NCI-H69 (cell line): ENCODE data around the gene TENM3.

Experiments
- DNase-seq: peaks from one replicate; lab custom pipeline; 2025; lab: John Stamatoyannopoulos, UW

Gene TENM3

DNA sequence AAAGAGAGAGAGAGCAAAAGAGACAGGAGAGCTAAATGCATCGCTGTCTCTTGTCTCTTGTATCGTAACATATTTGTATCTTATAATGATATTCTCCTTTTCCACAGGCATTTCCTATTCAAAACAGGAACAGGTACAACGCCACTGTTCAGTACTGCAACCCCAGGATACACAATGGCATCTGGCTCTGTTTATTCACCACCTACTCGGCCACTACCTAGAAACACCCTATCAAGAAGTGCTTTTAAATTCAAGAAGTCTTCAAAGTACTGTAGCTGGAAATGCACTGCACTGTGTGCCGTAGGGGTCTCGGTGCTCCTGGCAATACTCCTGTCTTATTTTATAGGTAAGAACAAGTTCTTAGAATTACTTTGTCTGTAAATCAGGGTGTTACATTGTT lies 385.3 kb downstream of the TENM3 start:
- DNase-seq: no peak

DNA sequence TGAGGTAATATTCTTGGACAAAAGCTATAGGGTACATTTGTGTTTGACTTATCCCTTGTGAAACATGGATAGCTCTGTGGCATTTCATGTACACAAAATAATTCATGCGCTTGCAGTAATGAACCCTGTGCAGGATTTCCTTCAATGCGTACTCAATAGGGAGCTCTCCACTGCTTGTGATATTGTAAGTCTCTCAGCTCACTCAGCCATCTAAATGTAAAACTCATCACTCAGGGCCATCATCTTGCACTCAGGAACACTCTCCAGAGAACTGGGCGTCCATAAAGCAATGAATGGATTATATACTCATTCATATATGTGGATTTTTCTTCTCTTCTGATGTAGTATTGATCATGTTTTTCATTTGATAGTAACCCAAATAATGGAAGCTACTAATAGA lies 385.9 kb downstream of the TENM3 start:
- no peak for DNase-seq

DNA sequence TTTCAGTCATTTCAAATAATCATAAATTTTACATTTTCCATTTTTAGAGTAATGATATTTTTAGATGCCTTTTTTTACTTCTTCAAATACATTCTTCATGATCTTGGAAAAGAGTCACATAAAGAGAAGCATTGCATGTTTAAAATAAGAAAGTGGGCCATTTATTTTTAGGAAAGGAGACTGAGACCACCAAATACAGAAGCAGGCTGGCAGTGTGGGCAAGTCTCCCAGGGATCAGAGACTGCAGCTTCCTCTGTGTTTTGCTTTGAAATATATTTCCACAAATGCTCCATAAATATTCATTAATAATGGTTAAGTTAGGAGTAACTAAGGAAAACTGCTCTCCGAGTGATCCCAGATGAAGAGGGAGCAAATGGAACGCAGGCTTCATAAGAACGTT lies 397.3 kb downstream of the TENM3 start:
- no peak for DNase-seq

DNA sequence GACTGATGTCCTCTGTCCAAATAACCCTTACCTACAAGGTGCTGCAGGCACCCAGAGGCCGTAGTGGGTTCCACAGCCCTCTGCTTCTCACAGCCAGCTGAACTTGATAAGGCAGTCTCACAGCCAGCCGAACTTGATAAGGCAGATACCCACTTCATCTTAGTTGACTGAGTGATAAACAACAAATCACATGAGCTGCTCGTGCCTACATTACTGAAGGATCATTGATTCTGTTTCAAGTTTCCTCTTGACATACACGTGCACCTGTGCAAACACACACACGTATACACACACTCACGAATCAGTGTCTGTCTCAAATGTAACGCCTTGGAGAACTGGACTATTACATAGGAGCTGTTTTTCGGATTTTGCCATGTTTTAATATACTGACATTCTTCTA lies 397.7 kb downstream of the TENM3 start:
- peak; percentile 53 for DNase-seq

DNA sequence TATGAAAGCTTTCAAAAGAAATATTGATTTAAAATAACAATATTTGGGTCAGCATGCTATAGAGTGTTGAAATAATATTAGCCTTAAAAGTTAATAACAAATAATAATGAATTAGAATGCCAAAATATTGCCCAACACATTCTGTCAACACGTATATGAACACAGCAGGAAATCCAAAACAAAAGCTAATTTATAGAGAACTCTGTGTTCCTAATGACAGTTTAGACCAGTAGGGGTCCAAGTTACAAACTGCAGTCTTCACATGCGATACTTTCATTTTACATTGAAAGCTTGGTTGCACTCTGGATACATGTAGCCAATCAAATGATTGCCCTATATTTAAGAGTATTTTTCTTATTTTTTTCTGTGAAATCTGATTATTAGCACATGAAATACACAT lies 399.6 kb downstream of the TENM3 start:
- DNase-seq: peak; percentile 60

- DNase-seq: peak; percentile 75
These were observed 400.8 kb downstream of the TENM3 start for GRCh38 chr4:182643801-182644682.

DNA sequence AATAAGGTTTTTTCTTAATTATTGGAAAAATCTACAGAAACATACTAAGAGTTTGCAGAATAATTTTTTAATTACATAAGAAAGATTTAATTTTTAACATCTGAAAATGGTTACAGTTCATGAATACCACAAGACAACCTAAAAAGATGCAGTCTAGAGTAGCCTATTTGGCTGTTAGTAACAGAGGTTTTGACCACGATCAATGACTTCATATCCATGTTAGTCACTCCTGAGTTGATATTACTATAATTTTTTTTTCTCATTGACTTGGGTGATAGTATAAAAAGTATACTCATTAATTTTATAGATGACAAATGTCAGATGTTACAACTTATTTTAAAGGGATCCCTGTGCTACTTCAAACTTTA lies 401.5 kb downstream of the TENM3 start:
- no peak for DNase-seq

GRCh38 chr4:182645511-182645910 lies 402.3 kb downstream of the TENM3 start:
- no peak for DNase-seq

- DNase-seq: no peak
These were observed 404.6 kb downstream of the TENM3 start for GRCh38 chr4:182647646-182648300.

DNA sequence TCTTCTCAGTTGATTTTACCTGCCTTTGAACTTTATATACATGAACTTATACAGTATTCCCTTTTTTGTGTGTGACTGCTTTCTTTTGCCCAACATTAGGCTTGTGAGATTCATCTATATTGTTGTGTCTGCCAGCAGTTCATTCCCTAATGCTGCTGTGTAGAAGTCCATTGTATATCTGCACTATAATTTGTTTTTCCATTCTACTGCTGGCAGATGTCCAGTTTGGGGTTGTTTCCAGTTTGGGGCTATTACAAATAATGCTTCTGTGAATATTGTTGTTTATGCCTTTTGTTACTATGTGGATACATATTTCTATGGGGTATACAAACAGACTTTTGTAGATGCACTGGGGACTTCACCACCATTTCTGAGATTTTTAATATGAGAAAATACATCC lies 405.6 kb downstream of the TENM3 start:
- peak; percentile 31 for DNase-seq

DNA sequence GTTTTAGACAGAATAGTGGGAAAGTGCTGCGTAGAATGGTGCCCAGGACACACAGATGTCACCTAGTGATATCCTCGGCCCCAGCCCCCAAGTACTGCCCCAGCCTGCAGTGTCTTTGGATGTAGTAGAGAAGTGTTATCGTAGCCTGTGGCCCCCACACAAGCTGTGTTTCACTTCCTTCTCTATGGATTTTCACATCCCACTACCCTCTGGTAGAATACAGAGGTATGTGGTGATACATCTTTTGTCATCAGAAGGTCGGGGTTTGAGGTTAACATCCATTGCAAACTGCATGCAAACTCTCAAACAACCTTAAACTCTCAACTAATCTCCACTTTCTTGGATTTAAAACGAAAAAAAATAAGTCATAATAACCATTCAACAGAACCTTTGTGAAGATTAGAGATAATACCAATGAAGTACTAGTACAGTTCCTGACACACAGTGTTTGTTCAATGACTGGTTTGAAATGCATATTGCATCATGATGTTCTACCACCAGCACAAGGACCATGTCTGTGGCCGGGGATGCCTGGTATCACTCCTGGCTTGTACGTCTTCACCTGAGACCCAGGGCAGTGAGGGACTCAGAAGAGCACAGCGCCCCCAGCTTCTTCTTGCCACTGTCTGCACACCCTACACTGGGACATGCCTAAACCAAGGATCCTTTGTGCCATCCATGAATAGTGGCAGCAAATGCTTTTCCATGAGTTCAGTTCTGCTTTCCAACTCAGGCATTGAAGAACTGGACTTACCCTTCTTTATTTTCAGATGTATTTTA lies 406.7 kb downstream of the TENM3 start:
- DNase-seq: no peak

- peak; percentile 14 for DNase-seq
These were observed 410.4 kb downstream of the TENM3 start for GRCh38 chr4:182653596-182653995.

DNA sequence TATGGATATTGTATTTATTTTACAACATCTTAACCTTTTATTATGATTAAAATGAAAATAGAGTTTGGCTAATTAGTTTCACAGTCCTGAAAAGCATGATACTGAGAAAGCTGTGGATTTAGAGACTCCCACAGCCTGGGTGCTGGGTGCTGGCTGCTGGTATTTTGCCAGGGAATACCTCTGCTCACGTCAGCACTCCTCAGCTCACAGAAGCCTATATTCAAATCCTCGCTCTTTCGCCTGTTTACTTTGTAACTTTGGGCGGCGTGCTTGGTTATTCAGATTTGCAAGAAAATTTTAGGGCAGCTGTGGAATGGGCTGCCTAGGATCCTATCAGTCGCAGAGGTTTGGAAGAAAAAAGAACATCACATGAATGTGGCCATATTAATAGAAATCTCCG lies 412.1 kb downstream of the TENM3 start:
- DNase-seq: no peak

GRCh38 chr4:182662551-182662950 lies 419.3 kb downstream of the TENM3 start:
- no peak for DNase-seq

DNA sequence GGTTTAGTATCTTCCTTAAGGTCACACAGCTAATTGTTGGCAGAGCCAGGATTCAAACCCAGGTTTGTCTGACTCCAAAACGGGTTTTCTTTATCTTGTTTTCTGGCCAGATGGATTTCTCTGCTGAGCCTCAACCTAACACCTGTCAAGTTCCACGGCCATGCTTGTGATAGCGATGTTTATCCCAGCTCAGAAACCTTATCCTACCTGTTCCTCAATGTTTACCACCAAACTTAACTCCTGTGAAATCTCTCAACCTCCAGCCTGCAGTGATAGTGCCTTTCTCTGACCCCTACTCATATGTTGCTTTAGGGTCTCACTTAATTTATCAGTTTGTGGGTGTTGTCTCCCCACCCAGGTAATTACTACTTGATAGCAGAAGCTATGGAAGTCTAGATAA lies 428.0 kb downstream of the TENM3 start:
- DNase-seq: no peak

DNA sequence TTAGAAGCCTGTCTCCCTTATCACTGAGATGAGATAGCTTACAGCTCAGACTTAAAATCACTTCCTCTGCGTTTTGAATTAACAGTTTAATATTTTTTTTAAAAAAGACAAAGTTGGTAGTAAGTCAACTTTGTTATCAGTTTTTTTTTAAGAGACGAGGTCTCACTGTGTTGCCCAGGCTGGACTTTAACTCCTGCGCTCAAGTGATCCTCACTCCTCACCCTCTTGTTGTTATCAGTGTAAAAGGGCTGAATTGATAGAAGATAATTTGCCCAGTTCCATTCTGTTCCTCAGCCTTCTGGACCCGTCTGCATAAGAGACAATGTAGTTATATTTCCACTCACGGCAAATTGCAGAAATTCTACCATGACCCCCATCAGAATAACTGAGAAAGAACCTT lies 428.5 kb downstream of the TENM3 start:
- no peak for DNase-seq

DNA sequence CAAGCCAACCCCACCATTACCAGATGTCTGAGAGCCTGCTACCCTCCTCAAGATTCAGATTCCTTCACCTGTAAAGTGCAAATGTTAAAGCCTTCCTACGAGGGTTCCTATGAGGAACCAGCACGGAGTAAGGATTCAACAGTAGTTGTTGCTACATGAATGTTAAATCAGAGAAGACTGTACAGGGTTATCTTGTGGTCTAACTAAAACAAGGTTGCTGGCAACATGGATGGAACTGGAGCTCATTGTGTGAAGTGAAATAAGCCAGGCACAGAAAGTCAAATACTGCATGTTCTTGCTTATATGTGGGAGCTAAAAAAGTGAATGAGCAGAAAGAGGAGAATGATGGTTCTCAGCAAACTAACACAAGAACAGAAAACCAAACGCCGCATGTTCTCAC lies 435.4 kb downstream of the TENM3 start:
- DNase-seq: no peak

DNA sequence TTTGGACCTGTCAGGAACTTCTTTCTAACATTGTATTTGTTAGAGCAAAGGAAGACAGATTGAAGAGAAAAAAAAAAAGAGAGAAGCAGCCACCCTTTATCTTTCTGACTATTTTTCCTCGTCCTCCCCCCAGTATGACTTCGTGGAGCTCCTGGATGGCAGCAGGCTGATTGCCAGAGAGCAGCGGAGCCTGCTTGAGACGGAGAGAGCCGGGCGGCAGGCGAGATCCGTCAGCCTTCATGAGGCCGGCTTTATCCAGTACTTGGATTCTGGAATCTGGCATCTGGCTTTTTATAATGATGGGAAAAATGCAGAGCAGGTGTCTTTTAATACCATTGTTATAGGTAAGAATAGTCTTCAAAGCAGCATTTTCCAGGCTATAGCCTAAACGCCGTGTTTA lies 436.3 kb downstream of the TENM3 start:
- no peak for DNase-seq

DNA sequence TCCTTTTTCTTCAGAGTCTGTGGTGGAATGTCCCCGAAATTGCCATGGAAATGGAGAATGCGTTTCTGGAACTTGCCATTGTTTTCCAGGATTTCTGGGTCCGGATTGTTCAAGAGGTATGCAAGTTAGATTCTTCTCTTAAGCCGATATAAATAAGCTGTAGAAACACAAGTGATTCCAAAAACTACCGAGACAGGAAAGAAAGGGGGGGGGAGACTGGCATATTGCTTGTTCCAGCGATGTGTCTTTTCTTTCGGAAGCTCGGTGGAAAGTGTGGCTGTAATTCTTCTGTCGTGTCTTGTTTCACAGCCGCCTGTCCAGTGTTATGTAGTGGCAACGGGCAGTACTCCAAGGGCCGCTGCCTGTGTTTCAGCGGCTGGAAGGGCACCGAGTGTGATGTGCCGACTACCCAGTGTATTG lies 437.0 kb downstream of the TENM3 start:
- no peak for DNase-seq

GRCh38 chr4:182683661-182684060 lies 440.5 kb downstream of the TENM3 start:
- no peak for DNase-seq

DNA sequence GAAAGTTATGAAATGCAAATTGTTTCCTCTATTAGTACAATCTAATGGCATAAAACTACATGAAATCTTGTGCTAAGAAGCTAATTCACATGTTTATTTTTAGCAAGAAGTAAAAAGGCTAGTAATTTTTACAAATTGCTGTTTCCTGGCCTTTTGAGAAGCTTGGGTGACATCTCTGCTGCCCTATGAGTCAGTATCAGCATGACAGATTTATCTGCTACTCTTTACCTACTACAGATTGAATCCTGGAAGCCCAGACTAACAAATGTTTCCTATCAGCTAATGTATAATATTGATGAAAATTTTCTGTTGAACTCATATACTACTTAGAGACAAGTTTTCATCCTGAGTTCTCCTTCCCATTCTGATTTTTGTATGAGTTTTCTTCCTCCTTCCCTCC lies 441.6 kb downstream of the TENM3 start:
- DNase-seq: no peak

- DNase-seq: no peak
These were observed 444.9 kb downstream of the TENM3 start for GRCh38 chr4:182688081-182688480.

DNA sequence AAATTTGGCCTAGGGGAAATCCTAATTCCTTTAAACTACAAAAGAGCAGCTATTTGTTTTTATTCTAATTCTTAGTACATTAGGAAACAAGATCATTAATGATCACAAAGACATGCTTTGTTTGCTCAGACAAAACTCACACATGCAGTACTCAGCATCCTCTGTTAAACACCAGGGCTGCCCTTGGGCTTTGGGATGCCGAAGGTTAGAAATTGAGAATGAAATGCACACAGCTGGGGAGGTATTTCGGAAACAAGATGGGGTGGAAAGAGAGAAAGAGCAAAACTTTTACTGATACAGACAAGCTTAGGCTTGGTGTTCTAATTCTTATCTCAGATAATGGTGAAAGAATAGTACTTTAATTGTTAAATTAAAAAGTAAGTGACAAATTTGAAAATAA lies 451.3 kb downstream of the TENM3 start:
- no peak for DNase-seq
